ENCODE data around the gene DMAC2L.

Gene DMAC2L, protein sequence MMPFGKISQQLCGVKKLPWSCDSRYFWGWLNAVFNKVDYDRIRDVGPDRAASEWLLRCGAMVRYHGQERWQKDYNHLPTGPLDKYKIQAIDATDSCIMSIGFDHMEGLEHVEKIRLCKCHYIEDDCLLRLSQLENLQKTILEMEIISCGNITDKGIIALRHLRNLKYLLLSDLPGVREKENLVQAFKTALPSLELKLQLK

DNA sequence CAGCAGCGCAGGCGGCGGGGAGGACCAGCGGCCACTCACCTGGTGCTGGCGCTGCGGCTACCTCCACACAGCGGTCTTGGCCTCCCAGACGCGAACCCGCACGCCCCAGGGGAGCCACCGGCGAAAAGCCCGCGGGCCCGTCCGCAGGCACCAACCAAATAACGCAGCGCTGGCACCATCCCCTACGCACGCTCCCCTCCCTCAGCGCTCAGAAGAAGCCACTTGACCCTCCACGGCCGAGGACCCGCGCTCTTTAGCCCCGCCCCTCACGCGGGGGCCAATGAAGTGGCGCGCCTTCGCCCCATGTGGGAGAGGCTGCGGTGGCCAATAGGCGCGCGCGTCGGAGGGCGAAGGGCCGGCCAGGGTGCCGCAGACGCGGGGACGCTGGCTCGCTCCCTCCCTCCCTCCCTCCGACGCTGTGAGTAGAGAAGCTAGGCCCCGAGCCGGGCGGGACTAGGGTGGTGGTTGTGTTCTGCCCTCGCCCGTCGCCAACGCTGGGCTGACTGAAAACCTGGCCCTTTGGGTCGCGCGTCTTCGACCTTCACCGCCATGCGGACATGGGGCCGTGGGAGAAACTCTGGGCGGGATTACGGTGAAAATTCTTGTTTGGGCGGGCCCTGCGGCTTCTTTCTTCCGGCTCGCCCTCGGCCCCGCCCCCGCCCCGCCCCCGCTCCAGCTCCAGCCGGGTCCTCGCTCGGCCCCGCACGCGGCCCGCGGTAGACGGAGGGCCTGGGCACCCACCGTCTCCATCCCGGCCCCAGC is at the start of gene DMAC2L, which contains the start of gene L2HGDH:
Gene DMAC2L, plus strand, starts transcription at position 353 of the 762 bp plus-strand sequence. CDS start 9,164 bp downstream, outside the sequence.
Gene L2HGDH, minus strand, starts transcription at position 258 of the 762 bp plus-strand sequence. Its CDS starts 79 bp downstream, at position 179.
- intact Hi-C loops (cut with micrococcal nuclease) = loop anchor here (1.0 to 5.0 kb wide), 3 partner anchors 81 to 545 kb away; partner anchors contain the start of genes KLHDC2, MAP4K5 and SOS2

DNA sequence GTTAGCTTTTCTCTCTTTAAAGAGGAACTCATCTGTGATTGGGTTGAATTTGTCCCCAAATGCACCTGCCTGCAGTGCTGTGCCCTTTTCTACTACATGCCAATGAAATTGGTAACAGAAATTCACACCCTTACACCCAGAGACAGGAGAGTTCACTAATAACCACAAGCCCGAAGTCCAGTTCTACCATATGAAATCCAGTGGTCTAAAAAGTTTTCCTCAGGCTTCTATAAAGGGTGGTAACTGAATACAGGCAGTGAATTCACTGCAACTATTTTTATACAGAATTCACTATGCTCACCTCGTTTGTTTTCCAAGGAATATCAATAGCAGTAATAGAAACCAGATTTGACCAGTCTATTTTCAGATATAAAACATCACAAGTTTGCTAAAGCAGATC is 49.3 kb upstream of the DMAC2L start:
- Mint-ChIP-seq H3K9me3 (no peaks in the 10 kb centered on the region), H3K27me3 (no peaks in the 10 kb centered on the region), H3K4me1 (ENCODE audit: low read depth) (no peaks in the 10 kb centered on the region), H3K27ac (no peak overlapping the region), H3K4me3 (no peak overlapping the region), H3K36me3 (ENCODE audit: low read depth) (no peaks in the 10 kb centered on the region)
- intact Hi-C loops (cut with micrococcal nuclease) = loop anchor here (5.0 kb wide), 1 partner anchor 36 kb away; no protein-coding TSS in a partner anchor

More for the DNA sequence above, at the start of gene DMAC2L, which contains the start of gene L2HGDH:
- H3K4me3 Mint-ChIP-seq = peak within 1 kb of the TSS; percentile 94
- H3K9me3 Mint-ChIP-seq = no peaks in the 10 kb centered on the region
- H3K4me1 Mint-ChIP-seq (ENCODE audit: low read depth) = peaks cover 27% of the 10 kb centered on the region
- peak within 1 kb of the TSS; percentile 95 for H3K27ac Mint-ChIP-seq
- no peaks in the 10 kb centered on the region for H3K27me3 Mint-ChIP-seq
- H3K36me3 Mint-ChIP-seq (ENCODE audit: low read depth) = peaks cover 33% of the 10 kb centered on the region

DNA sequence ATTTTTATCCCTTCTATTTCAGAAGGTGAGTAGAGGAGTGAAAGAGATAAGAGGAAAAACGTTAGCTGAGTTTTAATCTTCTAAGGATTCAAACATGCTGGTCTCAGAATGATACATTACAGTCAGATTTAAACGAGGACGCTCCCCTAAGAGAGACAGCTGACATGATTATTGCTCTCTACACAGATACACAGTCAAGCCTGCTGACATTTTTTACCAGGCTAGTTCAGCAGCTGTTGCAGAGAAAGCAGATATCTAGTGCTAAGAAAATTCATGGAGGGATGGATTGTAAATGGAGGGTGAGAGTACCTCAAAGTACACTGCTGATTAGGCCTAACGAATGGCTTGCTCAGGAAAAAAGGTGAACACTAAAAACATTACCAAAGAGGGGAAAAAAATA is 48.8 kb upstream of the DMAC2L start:
- Mint-ChIP-seq H3K36me3 (ENCODE audit: low read depth) (no peaks in the 10 kb centered on the region), H3K9me3 (no peaks in the 10 kb centered on the region), H3K4me3 (no peak overlapping the region), H3K27ac (no peak overlapping the region), H3K27me3 (no peaks in the 10 kb centered on the region), H3K4me1 (ENCODE audit: low read depth) (no peaks in the 10 kb centered on the region)
- intact Hi-C loops (cut with micrococcal nuclease) = loop anchor here (5.0 kb wide), 1 partner anchor 36 kb away; no protein-coding TSS in a partner anchor

DNA sequence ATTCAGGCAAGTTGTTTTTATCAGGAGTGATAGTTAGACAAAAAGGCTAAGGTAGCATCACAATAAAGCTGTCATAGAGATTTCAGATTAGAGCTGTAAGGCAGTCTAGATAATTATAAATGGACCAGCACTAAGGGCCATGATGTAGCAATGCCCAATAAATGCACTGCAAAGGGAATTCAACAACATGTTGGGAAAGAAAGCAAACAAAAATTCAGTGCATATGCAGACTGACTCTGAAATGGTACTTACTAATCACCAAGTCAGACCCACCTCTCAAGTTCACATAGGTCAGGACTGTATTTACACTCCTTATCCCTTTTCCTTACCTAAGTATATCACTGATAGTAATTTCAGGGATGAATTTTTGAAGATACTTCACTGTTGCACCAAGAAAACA is 47.1 kb upstream of the DMAC2L start:
- Mint-ChIP-seq H3K27me3 (no peaks in the 10 kb centered on the region), H3K4me3 (no peak overlapping the region), H3K9me3 (no peaks in the 10 kb centered on the region), H3K27ac (no peak overlapping the region), H3K36me3 (ENCODE audit: low read depth) (no peaks in the 10 kb centered on the region), H3K4me1 (ENCODE audit: low read depth) (no peaks in the 10 kb centered on the region)
- intact Hi-C loops (cut with micrococcal nuclease) = no loop called here

DNA sequence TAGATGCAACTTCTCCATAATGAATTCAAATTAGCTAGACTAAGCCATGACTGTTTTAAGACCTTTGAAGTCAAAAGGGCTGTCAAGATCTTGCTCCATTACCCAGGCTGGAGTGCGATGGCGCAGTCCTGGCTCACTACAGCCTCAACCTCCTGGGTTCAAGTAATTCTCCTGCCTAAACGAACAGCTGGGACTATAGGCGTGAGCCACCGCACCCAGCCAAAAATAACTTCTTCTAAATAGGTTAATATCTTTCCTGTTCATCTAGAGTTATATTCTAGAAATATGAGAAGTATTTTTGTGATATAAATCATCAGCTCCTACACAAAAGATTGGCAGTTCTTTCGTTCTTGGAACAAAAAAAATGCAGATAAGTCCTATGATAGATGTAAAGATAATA is 41.2 kb upstream of the DMAC2L start:
- Mint-ChIP-seq H3K36me3 (ENCODE audit: low read depth) (no peaks in the 10 kb centered on the region), H3K27me3 (no peaks in the 10 kb centered on the region), H3K27ac (no peak overlapping the region), H3K4me1 (ENCODE audit: low read depth) (no peaks in the 10 kb centered on the region), H3K9me3 (no peaks in the 10 kb centered on the region), H3K4me3 (no peak overlapping the region)
- intact Hi-C loops (cut with micrococcal nuclease) = no loop called here

DNA sequence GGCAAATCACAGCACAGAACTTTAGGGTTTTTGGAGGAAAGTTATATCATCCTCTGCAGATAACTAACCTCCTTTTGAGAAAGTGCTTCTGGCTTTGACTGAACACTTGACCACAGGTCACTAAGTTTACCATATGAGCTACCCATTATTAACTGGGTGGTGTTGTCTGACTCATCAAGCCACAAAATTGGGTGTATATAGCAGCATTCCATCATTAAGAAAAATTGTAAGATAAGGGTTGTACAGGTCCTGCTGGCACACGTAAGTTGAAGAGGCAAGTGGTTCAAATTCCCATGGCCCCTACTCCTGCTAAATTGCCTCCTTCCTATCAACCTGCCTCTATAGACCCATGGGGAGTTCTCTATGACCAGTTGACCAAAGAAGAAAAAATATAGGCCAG is 39.6 kb upstream of the DMAC2L start:
- no peak overlapping the region for H3K4me3 Mint-ChIP-seq
- no peaks in the 10 kb centered on the region for H3K9me3 Mint-ChIP-seq
- intact Hi-C loops (cut with micrococcal nuclease) = no loop called here

DNA sequence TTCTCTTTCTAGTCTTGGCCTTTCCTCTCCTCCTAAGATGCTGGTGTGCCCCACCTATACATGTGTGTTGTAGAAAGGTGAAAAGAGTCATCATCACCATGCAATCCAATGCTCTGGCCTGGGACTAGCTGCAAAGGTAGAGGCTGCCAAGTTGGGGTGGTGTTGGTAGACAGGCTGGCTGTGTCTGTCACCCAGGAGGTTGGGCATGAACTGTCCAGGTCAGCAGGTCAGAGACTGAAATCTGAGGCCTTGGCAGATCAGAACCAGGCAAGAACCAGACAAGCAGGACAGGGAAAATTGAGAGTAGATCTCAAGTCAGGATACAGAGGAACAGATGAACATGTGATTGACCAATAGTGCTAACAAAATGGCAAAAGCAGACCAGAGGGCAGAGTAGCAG is 26.3 kb upstream of the DMAC2L start:
- intact Hi-C loops (cut with micrococcal nuclease) = no loop called here
- H3K36me3 Mint-ChIP-seq (ENCODE audit: low read depth) = no peaks in the 10 kb centered on the region
- no peak overlapping the region for H3K4me3 Mint-ChIP-seq
- H3K27me3 Mint-ChIP-seq = no peaks in the 10 kb centered on the region
- no peaks in the 10 kb centered on the region for H3K4me1 Mint-ChIP-seq (ENCODE audit: low read depth)
- no peak overlapping the region for H3K27ac Mint-ChIP-seq
- H3K9me3 Mint-ChIP-seq = no peaks in the 10 kb centered on the region

More for the DNA sequence above, 39.6 kb upstream of the DMAC2L start:
- Mint-ChIP-seq H3K27ac (no peak overlapping the region), H3K27me3 (no peaks in the 10 kb centered on the region), H3K4me1 (ENCODE audit: low read depth) (no peaks in the 10 kb centered on the region), H3K36me3 (ENCODE audit: low read depth) (no peaks in the 10 kb centered on the region)

DNA sequence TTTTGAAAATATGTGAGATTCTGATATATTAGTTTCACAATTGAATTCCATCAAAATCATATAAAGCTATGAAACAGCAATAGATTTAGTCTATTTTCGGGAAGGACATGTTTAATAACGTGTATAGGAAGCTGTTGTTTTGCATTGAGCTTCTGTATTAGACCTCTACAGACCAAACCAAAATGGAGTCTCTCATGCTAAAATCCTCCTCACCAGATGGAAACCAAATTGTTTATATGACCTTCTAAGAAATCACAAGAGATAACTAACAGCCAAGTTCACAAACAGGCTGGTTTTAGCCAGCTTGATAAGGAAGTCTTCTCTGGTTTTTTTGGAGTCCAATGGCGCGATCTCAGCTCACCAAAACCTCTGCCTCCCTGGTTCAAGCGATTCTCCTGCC is 24.0 kb upstream of the DMAC2L start:
- Mint-ChIP-seq H3K27ac (no peak overlapping the region), H3K4me3 (no peak overlapping the region), H3K9me3 (no peaks in the 10 kb centered on the region), H3K4me1 (ENCODE audit: low read depth) (no peaks in the 10 kb centered on the region), H3K36me3 (ENCODE audit: low read depth) (no peaks in the 10 kb centered on the region), H3K27me3 (no peaks in the 10 kb centered on the region)
- intact Hi-C loops (cut with micrococcal nuclease) = no loop called here

DNA sequence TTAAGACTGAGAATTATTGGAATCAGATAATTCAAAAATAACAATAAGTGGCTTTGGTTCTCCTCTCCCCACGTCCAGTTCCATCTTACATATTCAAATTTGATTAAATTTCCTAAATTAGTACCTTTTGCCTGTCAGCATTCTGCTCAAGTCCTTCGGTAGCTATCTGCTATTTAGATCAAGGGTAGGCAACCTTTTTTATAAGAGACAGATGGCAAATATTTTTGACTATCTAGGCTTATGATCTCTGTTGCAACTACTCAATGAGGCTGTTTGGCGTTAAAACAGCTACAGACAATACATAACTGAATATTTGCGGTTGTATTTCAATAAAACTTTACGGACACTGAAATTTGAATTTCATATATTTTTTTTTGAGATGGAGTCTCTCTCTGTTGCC is 21.8 kb upstream of the DMAC2L start:
- Mint-ChIP-seq H3K9me3 (no peaks in the 10 kb centered on the region), H3K4me1 (ENCODE audit: low read depth) (no peaks in the 10 kb centered on the region), H3K36me3 (ENCODE audit: low read depth) (peaks cover 7% of the 10 kb centered on the region), H3K27me3 (no peaks in the 10 kb centered on the region), H3K27ac (no peak overlapping the region), H3K4me3 (no peak overlapping the region)
- intact Hi-C loops (cut with micrococcal nuclease) = no loop called here

DNA sequence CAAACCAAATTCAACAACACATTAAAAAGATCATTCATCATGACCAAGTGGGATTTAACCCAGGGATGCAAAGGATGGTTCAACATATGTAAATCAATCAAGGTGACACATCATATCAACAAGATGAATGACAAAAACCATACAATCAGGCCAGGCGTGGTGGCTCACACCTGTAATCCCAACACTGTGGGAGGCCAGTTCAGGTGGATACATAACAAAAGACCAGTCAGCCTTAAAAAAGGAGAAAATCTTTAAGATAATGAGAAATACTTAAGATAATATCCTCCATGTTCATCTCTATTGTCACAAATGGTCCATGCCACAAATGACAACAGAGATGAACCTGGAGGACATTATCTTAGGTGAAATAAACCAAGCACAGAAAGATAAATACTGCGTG is 12.5 kb upstream of the DMAC2L start:
- intact Hi-C loops (cut with micrococcal nuclease) = no loop called here
- Mint-ChIP-seq H3K4me3 (no peak overlapping the region), H3K27ac (no peak overlapping the region), H3K36me3 (ENCODE audit: low read depth) (no peaks in the 10 kb centered on the region), H3K9me3 (no peaks in the 10 kb centered on the region), H3K4me1 (ENCODE audit: low read depth) (no peaks in the 10 kb centered on the region), H3K27me3 (no peaks in the 10 kb centered on the region)

DNA sequence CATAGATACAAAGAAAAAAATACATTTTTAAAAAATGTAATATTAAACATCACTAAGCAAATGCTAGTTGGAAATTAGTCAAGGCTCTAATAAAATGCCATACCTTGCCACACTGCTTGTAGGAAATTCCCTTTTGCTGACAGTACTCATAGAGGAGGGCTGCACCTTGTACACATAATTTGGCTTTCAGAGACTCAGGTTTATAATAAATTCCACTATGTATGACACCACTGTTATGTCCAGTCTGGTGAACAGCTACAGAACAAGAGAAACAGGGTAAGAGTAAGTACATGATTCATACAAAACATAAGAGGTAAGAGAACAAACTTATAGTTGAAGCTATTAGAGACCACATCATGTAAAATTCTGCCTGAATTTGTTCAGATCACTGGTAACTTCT is 10.2 kb upstream of the DMAC2L start:
- Mint-ChIP-seq H3K36me3 (ENCODE audit: low read depth) (no peaks in the 10 kb centered on the region), H3K9me3 (no peaks in the 10 kb centered on the region), H3K4me3 (no peak overlapping the region), H3K4me1 (ENCODE audit: low read depth) (no peaks in the 10 kb centered on the region), H3K27ac (no peak overlapping the region), H3K27me3 (no peaks in the 10 kb centered on the region)
- intact Hi-C loops (cut with micrococcal nuclease) = no loop called here

DNA sequence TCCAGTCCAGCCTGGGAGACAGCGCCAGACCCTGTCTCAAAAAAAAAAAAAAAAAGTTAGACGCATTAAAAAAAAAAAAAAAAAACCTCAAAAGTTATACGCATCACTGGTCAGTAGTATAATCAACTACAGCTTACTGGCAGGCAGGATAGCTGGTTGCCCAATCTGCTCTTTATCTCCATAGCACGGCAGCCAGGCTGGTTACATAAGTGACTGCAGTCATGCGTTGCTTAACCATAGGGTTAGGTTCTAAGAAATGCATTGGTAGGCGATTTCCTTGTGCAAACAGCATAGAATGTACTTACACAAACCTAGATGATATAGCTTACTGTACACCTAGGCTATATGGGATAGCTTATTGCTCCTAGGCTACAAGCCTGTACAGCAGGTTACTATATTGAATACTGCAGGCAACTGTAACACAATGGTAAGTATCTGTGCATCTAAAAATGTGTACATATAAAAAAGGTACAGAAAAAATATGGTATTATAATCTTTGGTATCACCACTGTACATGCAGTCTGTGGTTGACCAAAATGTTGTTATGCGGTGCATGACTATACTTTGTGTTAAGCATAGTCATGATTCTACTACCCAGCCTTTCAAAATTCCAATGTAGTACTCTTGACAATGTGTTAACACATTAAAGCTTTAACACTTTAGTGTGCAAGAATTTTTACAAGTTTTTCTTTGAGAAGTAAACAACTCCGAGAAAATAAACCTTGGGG is 8.2 kb upstream of the DMAC2L start:
- Mint-ChIP-seq H3K27ac (no peak overlapping the region), H3K4me1 (ENCODE audit: low read depth) (no peaks in the 10 kb centered on the region), H3K27me3 (no peaks in the 10 kb centered on the region), H3K36me3 (ENCODE audit: low read depth) (no peaks in the 10 kb centered on the region), H3K9me3 (no peaks in the 10 kb centered on the region), H3K4me3 (no peak overlapping the region)
- intact Hi-C loops (cut with micrococcal nuclease) = no loop called here

DNA sequence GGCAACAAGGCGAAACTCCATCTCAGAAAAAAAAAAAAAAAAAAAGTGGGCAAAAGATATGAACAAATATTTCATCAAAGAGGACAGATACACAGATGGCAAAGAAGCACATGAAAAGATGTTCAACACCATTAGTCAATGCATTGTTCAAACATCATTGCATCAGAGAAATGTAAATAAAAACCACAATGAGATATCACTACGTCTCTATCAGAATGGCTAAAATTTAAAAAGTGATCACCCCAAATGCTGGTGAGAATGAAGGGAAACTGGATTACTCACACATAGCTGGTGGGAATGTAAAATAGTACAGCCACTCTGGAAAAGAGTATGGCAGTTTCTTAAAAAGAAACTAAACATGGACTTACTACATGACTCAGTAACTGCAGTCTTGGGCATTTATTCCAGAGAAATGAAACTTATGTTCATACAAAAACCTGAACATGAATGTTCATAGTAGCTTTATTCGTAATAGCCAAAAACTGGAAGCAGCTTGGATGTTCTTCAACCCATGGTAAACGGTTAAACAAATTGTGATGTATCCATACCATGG is 3.7 kb upstream of the DMAC2L start:
- H3K27ac Mint-ChIP-seq = no peak overlapping the region
- no peaks in the 10 kb centered on the region for H3K27me3 Mint-ChIP-seq
- H3K9me3 Mint-ChIP-seq = no peaks in the 10 kb centered on the region
- intact Hi-C loops (cut with micrococcal nuclease) = no loop called here
- peaks cover 17% of the 10 kb centered on the region for H3K4me1 Mint-ChIP-seq (ENCODE audit: low read depth)
- peaks cover 13% of the 10 kb centered on the region for H3K36me3 Mint-ChIP-seq (ENCODE audit: low read depth)
- H3K4me3 Mint-ChIP-seq = no peak overlapping the region

DNA sequence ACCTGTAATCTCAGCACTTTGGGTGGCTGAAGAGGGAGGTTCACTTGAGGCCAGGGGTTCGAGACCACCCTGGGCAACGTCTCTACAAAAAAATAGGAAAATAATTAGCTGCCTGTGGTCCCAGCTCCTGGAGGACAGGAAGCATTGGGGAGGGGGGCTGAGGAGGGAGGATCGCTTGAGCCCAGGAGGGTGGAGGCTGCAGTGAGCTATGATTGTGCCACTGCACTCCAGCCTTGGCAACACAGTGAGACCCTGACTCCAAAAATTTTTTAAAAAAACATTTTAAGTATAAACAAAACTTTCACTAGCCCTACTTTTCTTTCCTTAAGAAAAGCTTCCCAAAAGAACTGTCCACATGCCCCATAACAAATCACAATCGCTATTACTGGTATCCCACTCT is 1.7 kb upstream of the DMAC2L start:
- no peaks in the 10 kb centered on the region for H3K9me3 Mint-ChIP-seq
- H3K27ac Mint-ChIP-seq = no peak overlapping the region

More for the DNA sequence above, 1.7 kb upstream of the DMAC2L start:
- Mint-ChIP-seq H3K4me3 (no peak overlapping the region), H3K27me3 (no peaks in the 10 kb centered on the region), H3K36me3 (ENCODE audit: low read depth) (peaks cover 25% of the 10 kb centered on the region), H3K4me1 (ENCODE audit: low read depth) (peaks cover 27% of the 10 kb centered on the region)
- intact Hi-C loops (cut with micrococcal nuclease) = loop anchor here (5.0 kb wide), 1 partner anchor 543 kb away; the partner anchor contains the start of gene KLHDC2

All from dendritic cell treated with granulocyte-macrophage colony-stimulating factor and Interleukin-4, amounts not matched to agents 40 ng/mL and 50 ng/mL, for 4 days (primary cell).